NCI-H2171 (cell line): ENCODE data around the gene AMPD1.
A peak's percentile ranks its signal among the peaks of the same experiment; 100 is the strongest.

Experiments
- DNase-seq: peaks from one replicate; lab custom pipeline; 2025; lab: John Stamatoyannopoulos, UW

Gene AMPD1

DNA sequence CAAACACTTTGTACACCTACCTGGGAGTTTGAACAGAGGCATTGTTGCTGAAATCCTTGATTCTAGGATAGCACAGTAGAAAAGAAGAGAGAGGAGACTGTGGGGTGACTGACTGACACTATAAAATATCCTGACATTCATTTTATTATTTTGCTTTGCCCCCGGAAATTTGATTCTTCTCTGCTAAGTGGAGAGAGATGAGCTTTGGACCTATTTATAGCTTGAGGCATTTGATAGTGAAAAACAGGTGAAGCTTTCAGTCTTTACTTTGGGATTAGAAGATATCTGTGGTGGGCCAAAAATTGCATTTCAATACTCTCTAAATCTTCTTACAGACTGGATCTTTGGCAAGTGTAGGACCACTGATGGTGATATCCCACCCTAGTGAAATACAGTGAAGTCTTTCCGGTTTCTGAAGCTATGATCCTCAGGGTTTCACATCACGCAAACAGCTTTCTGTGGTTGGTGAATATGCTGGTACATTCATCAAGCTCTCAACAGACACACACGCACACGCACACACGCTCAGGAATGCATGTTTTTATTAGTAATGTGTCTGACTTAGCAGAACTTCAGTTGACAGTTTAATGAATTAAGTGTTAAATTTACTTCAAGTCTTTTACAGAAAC is at the start of gene AMPD1:
Gene AMPD1, minus strand, starts transcription at position 117 of the 629 bp plus-strand sequence. Its CDS starts 75 bp downstream, at position 42.
- DNase-seq = no peak

DNA sequence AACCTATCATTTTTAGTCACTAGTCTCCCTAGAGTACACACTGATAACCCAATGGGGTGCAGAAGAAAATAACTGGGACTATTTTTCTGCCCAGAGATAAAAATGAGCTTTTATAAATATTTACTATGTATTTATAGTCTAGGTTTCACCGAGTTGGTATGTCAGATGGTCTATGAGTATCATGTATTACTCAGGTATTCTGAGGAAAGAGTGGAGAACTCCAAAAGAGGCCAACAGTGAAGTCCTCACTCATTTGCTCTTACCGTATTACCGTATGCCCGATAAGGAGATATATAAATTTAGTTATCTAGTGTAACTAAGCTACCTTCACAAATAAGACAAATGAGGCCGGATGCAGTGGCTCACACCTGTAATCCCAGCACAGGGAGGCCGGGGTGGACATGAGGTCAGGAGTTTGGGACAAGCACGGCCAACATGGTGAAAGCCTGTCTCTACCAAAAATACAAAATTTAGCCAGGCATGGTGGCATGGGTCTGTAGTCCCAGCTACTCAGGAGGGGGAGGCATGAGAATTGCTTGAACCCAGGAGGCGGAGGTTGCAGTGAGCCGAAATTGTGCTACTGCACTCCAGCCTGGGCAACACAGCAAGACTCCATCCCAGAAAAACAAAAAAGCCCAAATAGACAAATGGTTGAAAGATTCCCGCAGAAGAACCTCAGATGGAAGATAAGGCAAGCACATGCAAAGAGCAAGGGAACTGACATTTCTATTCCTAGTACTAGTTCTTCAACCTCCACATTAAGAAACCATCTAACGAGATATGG is 46.8 kb upstream of the AMPD1 start:
- DNase-seq = no peak

- DNase-seq = no peak
Measured at GRCh38 chr1:114740331-114740730, 45.0 kb upstream of the AMPD1 start.

- DNase-seq = no peak
Measured at GRCh38 chr1:114737314-114737849, 42.0 kb upstream of the AMPD1 start.

GRCh38 chr1:114735479-114735878 is 40.1 kb upstream of the AMPD1 start:
- DNase-seq = no peak

- no peak for DNase-seq
Measured at GRCh38 chr1:114729782-114730181, 34.4 kb upstream of the AMPD1 start.

DNA sequence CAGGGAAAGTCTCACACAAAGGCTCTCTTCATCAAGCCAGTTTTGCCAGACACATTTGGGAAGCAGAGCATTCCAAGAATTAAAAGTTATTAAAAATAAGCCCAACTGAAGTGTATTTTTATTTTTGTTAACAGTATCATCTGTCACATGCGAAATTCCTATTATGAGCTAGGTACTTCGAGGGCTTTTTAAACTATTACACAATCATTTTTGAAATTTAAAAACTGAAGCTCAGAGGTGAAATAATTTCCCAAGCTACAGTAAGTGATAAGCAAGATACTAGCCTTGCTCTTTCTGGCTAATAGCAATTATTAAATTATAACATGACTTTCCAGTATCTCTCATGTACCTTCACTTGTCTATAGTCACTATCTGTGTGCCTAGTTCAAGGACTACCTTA is 33.2 kb upstream of the AMPD1 start:
- DNase-seq = no peak

GRCh38 chr1:114725230-114725629 is 29.9 kb upstream of the AMPD1 start:
- no peak for DNase-seq

DNA sequence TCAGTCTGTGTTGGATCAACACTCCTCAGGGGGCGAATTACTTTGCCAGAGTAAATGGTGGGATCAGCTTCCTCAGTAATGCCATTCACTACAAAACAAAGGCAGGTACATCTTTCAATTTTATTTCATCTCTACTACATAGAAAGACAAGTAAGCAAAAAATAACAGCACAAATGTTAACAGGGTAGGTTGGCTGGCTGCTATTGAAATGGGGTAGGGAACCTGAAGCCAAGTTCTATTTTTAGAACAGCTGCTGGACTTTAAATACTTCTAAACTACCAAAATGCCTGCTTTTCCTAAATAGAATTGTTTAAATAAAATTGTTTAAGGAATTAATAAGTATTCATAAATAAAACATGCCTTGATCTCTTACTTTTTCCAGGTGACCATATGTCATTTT is 28.6 kb upstream of the AMPD1 start:
- DNase-seq = no peak

DNA sequence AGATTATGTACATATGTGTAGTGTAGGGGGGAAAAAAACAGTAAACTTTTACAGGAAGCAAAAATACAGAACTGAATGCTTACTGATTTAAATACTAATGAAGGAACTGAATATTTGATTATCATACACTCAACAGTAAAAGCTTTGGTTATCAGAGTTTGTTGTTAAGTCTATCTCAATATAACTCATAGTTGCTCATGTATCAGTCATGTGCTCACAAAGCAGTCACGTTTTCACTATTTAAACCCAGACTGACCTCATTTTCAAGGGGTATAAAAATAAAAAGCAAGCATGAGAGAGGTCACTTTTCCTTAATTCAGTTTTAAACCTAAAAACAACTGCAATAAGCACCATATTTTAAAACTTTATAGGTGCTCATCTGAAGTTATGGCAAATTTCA is 28.1 kb upstream of the AMPD1 start:
- no peak for DNase-seq

GRCh38 chr1:114720492-114720891 is 25.1 kb upstream of the AMPD1 start:
- DNase-seq = no peak

DNA sequence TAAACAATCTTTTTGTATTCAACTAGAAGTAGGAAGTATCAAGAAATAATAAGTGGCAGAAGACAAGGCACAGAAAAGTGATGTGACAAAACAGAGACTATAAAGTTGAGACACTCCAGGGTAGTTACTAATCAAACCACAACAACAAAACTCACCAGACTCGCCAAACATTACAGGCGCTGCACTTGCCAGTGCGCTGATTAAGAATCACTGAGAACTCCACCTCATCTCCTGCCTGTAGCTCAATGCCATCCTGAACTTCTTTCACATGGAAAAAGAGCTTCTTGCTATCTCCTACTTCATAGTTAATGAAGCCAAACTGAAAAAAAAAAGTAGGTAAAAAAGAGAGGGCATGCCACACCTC is 24.1 kb upstream of the AMPD1 start:
- DNase-seq = no peak

- DNase-seq = no peak
Measured at GRCh38 chr1:114718661-114719423, 23.5 kb upstream of the AMPD1 start.

- DNase-seq = peak; percentile 94
Measured at GRCh38 chr1:114716304-114717170, 21.2 kb upstream of the AMPD1 start, which contains the start of gene NRAS. Gene NRAS, minus strand, starts transcription at chr1:114716771. Its CDS starts 611 bp downstream, at chr1:114716160.

DNA sequence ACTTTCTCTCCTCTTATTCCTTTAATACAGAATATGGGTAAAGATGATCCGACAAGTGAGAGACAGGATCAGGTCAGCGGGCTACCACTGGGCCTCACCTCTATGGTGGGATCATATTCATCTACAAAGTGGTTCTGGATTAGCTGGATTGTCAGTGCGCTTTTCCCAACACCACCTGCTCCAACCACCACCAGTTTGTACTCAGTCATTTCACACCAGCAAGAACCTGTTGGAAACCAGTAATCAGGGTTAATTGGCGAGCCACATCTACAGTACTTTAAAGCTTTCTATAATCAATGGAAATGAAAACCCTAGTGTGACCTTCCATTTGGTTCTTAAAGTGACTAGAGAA is 20.6 kb upstream of the AMPD1 start:
- DNase-seq = no peak

DNA sequence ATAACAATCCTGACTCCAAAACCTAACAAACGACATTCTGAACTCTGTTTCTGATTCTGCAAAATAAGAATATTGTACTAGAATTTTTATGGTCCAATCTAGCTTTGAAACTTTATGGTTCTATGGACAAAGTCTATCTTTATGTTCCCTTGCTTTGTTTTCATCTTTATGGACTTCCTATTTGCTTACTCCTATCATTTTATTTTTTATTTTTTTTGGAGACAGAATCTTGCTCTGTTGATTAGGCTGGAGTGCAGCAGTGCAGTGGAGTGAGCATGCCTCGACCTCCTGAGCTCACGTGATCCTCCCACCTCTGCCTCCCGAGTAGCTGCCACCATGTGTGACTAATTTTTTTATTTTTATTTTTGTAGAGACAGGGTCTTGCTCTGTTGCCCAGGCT is 17.6 kb upstream of the AMPD1 start:
- no peak for DNase-seq

DNA sequence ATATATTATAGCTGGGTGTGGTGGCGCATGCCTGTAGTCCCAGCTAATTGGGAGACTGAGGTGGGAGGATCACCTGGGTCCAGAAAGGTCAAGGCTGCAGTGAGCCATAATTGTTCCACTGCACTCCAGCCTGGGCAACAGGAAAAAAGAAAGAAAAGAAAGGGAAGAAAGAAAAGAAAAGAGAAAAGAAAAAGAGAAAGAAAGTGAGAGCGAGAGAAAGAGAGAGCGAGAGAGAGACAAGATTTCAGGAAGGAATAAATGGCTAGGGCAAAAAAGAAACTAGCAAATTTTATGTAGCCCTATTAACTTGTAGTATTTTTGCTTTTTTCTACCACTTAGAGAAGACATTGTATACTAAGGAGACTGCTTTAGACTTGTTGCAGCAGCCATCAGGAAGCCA is 15.0 kb upstream of the AMPD1 start:
- no peak for DNase-seq

DNA sequence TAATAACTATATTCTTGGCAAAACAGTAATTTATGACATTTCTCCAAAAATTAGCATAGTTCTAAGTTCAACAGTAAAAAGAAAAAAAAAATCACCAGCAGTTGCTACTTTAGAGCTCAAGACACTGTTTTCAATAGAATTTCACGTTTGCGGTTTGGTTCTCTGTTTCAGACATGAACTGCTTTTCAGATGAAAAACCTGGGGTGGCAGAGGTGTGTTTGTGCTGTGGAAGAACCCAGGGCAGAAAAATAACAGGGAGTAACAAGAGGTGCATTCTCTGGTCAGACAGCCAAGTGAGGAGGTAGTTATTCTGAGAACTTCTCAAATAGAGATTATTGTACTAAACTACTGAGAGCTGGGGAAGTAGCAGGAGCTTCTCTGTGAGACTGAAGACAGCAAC is 12.3 kb upstream of the AMPD1 start:
- no peak for DNase-seq

DNA sequence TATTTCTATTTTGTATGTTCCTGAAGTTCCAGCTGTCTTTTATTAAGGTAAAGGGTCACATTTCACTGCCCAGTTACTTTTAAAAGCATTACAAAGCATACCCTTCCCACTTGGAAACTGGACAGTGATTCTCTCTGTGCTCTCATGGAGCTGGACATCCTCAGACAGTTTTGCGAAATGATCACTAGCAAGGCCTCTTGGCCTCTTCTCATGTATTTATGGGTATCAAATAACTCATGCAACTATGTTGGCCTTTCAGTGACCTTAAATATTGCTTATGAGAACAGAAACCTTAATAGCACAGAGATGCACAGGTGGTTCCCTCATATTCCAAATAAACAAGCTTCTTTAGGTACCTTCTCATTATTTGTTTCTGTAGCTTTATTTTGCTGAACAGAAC is 7.9 kb upstream of the AMPD1 start:
- no peak for DNase-seq

DNA sequence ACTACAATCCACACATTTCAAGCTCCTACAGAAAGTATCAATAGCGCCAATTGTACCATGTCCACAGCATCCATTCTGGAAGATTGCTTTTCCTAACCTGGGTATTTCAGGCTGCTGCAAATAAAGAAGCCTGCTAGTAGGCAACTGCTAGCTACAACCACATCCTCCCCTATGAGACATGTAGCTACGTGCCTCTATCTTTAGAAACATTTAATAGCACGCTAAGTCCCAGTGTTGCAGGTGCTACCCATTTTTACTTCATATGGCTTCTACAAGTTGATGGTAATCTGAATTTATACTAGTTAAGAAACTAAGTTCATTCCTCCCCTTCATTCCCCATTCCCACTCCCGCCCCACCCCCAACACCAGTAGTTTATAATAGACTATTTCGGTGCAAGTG is 7.4 kb upstream of the AMPD1 start:
- DNase-seq = no peak

DNA sequence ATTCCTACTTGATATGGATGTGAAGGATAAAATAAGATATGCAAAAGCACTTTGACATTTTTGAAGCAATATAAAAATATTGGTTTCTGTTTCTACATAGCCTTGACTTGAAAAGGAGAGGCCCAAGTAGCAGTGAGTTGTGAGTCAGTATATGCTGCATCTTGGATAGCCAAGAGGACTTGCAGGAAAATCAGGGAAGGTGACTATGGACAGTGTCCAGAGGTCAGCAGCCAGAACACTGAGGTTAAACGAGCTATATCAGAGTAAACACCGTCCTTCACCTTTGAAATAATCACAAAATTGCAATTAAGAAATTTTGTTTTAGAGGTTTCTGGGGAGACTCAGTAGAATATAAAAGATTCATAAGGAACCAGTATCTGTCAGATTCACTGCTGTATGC is 6.6 kb upstream of the AMPD1 start:
- DNase-seq = no peak
